ENCODE measurements around the gene C5orf47. TPM values are rescaled to one million over a fixed set of nuclear protein-coding genes. Genes with fewer than 3 reads are reported as not detected.

Gene C5orf47, protein sequence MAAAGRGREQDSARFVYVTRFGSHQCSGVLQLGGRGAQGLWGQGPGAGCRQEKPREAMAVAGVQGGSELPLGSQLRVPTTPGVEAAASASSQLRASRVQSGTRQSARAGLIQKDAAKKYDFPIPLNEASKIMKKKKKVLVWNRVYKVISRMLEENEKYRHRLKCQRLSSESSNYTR
- not detected for total RNA-seq

DNA sequence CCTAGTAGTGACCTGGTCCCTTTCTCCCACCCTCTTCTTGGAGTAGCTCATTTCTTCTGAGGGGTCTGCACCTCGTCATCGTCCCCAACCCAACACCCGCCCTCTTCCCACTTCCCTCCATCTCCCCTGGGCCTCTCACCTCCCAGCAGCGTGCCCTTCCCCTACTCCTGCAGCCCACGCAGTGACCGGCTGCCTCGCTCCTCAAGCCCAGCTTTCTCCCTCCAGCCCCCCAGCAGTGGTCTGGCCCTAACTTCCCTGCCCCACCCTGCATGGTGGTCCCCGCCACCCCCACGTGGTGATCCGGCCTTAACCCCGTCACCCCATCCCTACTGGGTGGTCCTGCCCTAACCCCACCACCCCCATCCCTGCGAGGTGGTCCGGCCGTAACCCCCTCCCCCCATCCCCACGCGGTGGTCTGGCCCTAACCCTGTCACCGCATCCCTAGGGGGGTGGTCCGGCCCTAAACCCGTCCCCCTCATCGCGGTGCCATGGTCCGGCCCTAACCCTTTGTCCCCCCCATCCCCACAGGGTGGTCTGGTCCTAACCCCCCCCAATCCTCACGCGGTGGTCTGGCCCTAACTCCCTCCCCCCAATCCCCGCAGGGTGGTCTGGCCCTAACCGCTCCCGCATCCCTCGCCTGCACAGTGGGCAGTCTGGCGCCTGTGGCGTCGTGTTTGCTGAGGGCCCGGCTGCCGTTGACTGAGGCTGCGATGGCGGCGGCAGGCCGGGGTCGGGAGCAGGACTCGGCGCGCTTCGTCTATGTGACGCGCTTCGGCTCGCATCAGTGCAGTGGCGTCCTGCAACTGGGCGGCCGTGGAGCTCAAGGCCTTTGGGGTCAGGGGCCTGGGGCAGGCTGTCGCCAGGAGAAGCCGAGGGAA, at the start of gene C5orf47:
Gene C5orf47, plus strand, starts transcription at position 617 of the 878 bp plus-strand sequence. Its CDS starts 94 bp downstream, at position 711.
- Histone ChIP-seq H3K36me3 (no peaks in the 10 kb centered on the region), H3K27ac (no peak within 1 kb of the TSS), H3K27me3 (peaks cover 11% of the 10 kb centered on the region), H3K4me3 (no peak within 1 kb of the TSS), H3K9me3 (no peaks in the 10 kb centered on the region), H3K4me1 (no peaks in the 10 kb centered on the region)
- no peak for TF ChIP-seq EP300 (IDR thresholded peaks at IDR 0.05)
- TF ChIP-seq, protein P1, sequence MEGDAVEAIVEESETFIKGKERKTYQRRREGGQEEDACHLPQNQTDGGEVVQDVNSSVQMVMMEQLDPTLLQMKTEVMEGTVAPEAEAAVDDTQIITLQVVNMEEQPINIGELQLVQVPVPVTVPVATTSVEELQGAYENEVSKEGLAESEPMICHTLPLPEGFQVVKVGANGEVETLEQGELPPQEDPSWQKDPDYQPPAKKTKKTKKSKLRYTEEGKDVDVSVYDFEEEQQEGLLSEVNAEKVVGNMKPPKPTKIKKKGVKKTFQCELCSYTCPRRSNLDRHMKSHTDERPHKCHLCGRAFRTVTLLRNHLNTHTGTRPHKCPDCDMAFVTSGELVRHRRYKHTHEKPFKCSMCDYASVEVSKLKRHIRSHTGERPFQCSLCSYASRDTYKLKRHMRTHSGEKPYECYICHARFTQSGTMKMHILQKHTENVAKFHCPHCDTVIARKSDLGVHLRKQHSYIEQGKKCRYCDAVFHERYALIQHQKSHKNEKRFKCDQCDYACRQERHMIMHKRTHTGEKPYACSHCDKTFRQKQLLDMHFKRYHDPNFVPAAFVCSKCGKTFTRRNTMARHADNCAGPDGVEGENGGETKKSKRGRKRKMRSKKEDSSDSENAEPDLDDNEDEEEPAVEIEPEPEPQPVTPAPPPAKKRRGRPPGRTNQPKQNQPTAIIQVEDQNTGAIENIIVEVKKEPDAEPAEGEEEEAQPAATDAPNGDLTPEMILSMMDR (IDR thresholded peaks at IDR 0.05) = no peak
- TF ChIP-seq POLR2AphosphoS5 (IDR thresholded peaks at IDR 0.05) = no peak
- no peak for TF ChIP-seq POLR2A (IDR thresholded peaks at IDR 0.05)
- WGBS, 2 donors (ENCODE audit: low coverage in 1 of 2) = 91 to 97% methylated on average over 5 to 11 of the region's 51 CpGs
- no peak for ATAC-seq

DNA sequence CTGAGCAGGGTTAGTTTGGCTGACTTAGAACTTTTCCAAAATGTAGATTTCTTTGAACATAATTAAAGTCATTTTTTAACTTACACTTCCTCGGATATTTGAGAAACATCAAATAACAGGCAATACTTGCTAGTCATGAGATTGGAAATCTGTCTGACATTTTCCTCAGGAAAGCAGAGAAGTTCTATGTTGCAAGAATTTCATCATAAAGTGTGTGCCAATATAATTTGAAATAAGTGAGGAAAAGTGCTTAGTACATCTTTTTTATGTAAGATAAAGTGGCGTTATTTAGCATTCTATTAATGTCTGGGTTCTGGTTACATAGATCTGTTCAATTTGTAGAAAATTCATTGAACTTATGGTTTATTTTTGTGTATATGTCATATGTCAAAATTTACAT, 48.7 kb upstream of the C5orf47 start:
- H3K27ac ChIP-seq = no peak overlapping the region
- H3K9me3 ChIP-seq = no peaks in the 10 kb centered on the region
- H3K4me3 ChIP-seq = no peak overlapping the region
- no peaks in the 10 kb centered on the region for H3K27me3 ChIP-seq
- H3K36me3 ChIP-seq = peaks cover 0 to 6% of the 10 kb centered on the region in 2 donors
- TF ChIP-seq, protein P1 (IDR thresholded peaks at IDR 0.05) = no peak
- no peak for TF ChIP-seq POLR2AphosphoS5 (IDR thresholded peaks at IDR 0.05)
- TF ChIP-seq POLR2A (IDR thresholded peaks at IDR 0.05) = no peak
- TF ChIP-seq EP300 (IDR thresholded peaks at IDR 0.05) = no peak
- 82 to 85% methylated on average over 2 of the region's 2 CpGs for WGBS, 2 donors (ENCODE audit: low coverage in 1 of 2)
- peaks cover 3 to 35% (median 7%) of the 10 kb centered on the region in 3 donors for H3K4me1 ChIP-seq
- ATAC-seq = no peak

DNA sequence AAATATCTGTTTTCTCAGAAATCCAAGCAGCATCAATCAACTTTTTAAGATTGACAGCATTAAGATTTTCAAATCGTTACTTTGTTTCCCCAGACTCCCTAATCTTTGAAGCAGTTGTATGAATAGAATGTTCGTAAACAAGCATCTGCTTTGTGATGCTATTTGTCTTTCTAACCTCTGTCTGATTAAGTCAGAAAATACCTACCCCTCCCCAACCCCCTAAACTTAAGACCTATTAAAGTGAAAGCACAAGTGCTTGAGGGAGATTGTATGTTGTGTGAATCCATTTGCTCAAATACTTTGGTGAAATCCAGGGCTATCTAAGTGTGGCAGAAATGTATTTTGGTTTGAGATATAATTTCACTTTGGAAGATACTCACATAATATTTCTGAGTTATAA, 47.9 kb upstream of the C5orf47 start:
- peaks cover 0 to 14% of the 10 kb centered on the region in 2 donors for H3K36me3 ChIP-seq
- ATAC-seq = no peak
- H3K27me3 ChIP-seq = no peaks in the 10 kb centered on the region
- TF ChIP-seq EP300 (IDR thresholded peaks at IDR 0.05) = no peak
- TF ChIP-seq POLR2AphosphoS5 (IDR thresholded peaks at IDR 0.05) = no peak
- TF ChIP-seq POLR2A (IDR thresholded peaks at IDR 0.05) = no peak
- TF ChIP-seq, protein P1 (IDR thresholded peaks at IDR 0.05) = no peak
- peaks cover 3 to 35% (median 7%) of the 10 kb centered on the region in 3 donors for H3K4me1 ChIP-seq
- no peaks in the 10 kb centered on the region for H3K9me3 ChIP-seq
- no peak overlapping the region for H3K27ac ChIP-seq
- WGBS, 2 donors (ENCODE audit: low coverage in 1 of 2) = 80 to 87% methylated on average over 2 of the region's 2 CpGs
- H3K4me3 ChIP-seq = no peak overlapping the region

DNA sequence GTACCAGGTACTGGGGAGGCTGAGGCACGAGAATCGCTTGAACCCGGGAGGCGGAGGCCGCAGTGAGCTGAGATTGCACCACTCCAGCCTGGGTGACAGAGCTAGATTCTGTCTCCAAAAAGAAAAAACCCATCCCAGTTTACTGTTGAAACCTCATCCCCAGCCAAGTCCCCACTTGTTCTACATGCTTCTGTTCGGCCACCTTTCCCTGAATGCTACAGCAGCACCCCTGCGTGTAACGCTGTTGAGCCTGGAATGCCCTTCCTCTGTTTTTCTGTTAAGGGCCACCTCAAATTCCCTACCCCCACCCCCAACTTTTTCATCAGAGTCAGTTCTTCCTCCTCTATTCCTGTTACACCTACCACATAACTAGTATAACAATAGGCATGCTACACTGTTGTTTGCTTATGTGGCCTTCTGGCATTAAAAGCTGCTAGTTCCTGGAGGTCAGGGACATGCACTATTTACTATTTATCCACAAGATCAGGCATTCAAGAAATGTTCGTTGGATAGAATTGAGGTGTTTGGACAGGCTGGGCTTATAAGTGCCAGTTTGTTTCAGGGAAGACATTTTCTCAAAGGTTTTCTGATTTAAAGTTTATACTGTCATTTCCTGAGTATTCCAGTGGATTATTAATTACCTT, 47.1 kb upstream of the C5orf47 start:
- no peak for TF ChIP-seq POLR2A (IDR thresholded peaks at IDR 0.05)
- no peak for TF ChIP-seq EP300 (IDR thresholded peaks at IDR 0.05)
- no peak for TF ChIP-seq POLR2AphosphoS5 (IDR thresholded peaks at IDR 0.05)
- TF ChIP-seq, protein P1 (IDR thresholded peaks at IDR 0.05) = no peak
- Histone ChIP-seq H3K9me3 (no peaks in the 10 kb centered on the region), H3K27me3 (no peaks in the 10 kb centered on the region), H3K4me1 (peaks cover 3 to 35% (median 7%) of the 10 kb centered on the region in 3 donors), H3K36me3 (peaks cover 0 to 22% of the 10 kb centered on the region in 2 donors), H3K27ac (peak overlapping the region in 1 of 4 donors; percentile 20), H3K4me3 (no peak overlapping the region)
- no peak for ATAC-seq
- WGBS, 2 donors (ENCODE audit: low coverage in 1 of 2) = 66 to 88% methylated on average over 4 to 9 of the region's 9 CpGs

All from gastroesophageal sphincter (tissue), 4 donors.